HK-2 (cell line): ENCODE measurements around the gene RAB11FIP3.
"Not testable (repeated sequence)": the region's sequence is repeated elsewhere in the genome, so short reads cannot be mapped to it uniquely, and the experiment has no call there.

Experiments used
- DNase-seq: peaks from one replicate; pipeline ENCODE4 v3.0.0-alpha.2; 2018; ENCODE audit not compliant: unreplicated experiment

Gene RAB11FIP3

GRCh38 chr16:425082-425718, at the start of gene RAB11FIP3:
Gene RAB11FIP3 (plus strand): TSS chr16:425649. CDS start chr16:426007, 358 bp downstream.
- DNase-seq, result peak; percentile 73

- DNase-seq, result no peak
Measured at GRCh38 chr16:375927-376816, 49.3 kb upstream of the RAB11FIP3 start.

GRCh38 chr16:376817-377418, 48.5 kb upstream of the RAB11FIP3 start:
- DNase-seq, result no peak

- DNase-seq, result no peak
Measured at GRCh38 chr16:377419-377951, 48.0 kb upstream of the RAB11FIP3 start.

GRCh38 chr16:378113-378820, 47.2 kb upstream of the RAB11FIP3 start:
- not testable (repeated sequence) for DNase-seq

- no peak for DNase-seq
Measured at GRCh38 chr16:378821-379182, 46.6 kb upstream of the RAB11FIP3 start.

GRCh38 chr16:379183-379960, 46.1 kb upstream of the RAB11FIP3 start:
- no peak for DNase-seq

- DNase-seq, result no peak
Measured at GRCh38 chr16:379961-380761, 45.3 kb upstream of the RAB11FIP3 start.

GRCh38 chr16:380762-381011, 44.8 kb upstream of the RAB11FIP3 start:
- DNase-seq, result no peak

GRCh38 chr16:381012-381788, 44.2 kb upstream of the RAB11FIP3 start:
- DNase-seq, result peak; percentile 25

GRCh38 chr16:381789-382717, 43.4 kb upstream of the RAB11FIP3 start, which contains the start of gene PGAP6:
Gene PGAP6 (minus strand): TSS chr16:381978. CDS start chr16:381821, 157 bp downstream.
- peak; percentile 45 for DNase-seq

- DNase-seq, result no peak
Measured at GRCh38 chr16:383326-384051, 42.0 kb upstream of the RAB11FIP3 start.

GRCh38 chr16:386641-387156, 38.8 kb upstream of the RAB11FIP3 start:
- no peak for DNase-seq

- DNase-seq, result not testable (repeated sequence)
Measured at GRCh38 chr16:387761-388666, 37.4 kb upstream of the RAB11FIP3 start.

- DNase-seq, result no peak
Measured at GRCh38 chr16:389352-389751, 36.1 kb upstream of the RAB11FIP3 start.

- DNase-seq, result peak; percentile 74
Measured at GRCh38 chr16:391885-392335, 33.5 kb upstream of the RAB11FIP3 start.
